Heart left ventricle (tissue), 13 donors: ENCODE data around the gene PLPPR3.

Experiments used
- CTCF ChIP-seq, 12 donors: fragments of 200-600 bp; sonication (generic) in 4 of 12; IDR thresholded peaks; one replicate each; pipeline versions ENCODE4 v1.5.0 to v1.8.0; 2018 to 2022; ENCODE audit warnings: antibody characterized with exemption in 12 of 12, mild to moderate bottlenecking in 5 of 12
- POLR2A ChIP-seq, 2 donors: fragments of 450-650 bp; IDR thresholded peaks; one replicate each; pipeline ENCODE4 v1.6.1; 2017; ENCODE audit warnings: antibody characterized with exemption in 2 of 2, mild to moderate bottlenecking in 2 of 2, moderate library complexity in 2 of 2
- donor health status: ischemic (EF 13 %, LVEDD 7.1; RV severe dilation, severe dysfunction).
- donor health status: DM: no; HTN: yes; CAD: no.
- donor health status: DM: no; HTN: no; CAD: no.
- donor health status: ischemic (EF 25% LVEDD 6.9; RV normal size, moderate dysfunction).
- donor health status: ischemic (EF 25% LVEDD 5.7; RV mildly dilated, moderate dysfunction).
- donor health status: ischemic (EF 35%, LVEDD 5.7; RV mildly dilated, moderate dysfunction).
- donor health status: nonischemic (EF 11% LVEDD 7.7; RV severe dilation, severe dysfunction).
- donor health status: DM: yes; HTN: yes; CAD: no.
- donor health status: PGD.
- donor health status: ischemic (EF 29% LVEDD 5.4; RV normal size, mild dysfunction).
- donor health status: nonischemic (EF 23%, LVEDD 6.1; RV moderate dilation, normal function).

DNA sequence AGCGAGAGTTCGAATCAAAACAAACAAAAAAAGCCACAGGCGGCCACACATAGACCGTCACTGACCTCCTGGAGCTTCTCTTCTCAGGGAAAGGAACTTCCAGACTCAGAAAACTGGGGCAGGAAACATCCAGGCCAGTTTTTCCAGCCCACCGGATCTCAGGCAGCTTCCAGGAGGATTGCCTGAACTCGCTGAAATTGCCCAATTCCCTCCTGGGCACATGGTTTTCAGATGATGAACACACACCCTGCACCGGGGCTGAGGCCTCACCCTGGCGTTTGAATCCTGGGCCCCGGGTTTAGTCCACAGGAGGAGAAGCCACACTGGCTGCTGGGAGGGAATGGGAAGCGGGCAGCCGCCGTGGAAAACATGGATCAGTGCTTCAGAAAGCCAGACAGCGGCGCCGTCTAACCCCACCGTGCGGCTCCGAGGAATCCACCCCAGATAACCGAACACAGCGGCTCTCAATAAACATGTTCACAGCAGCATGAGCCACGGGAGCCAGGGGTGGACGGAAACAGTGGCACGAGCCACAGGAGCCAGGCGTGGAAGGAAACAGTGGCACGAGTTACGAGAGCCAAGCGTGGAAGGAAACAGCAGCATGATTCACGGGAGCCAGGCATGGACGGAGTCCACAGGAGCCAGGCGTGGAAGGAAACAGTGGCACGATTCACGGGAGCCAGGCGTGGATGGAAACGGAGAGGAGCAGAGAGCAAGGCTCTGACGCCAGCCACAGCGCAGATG lies 42.7 kb downstream of the PLPPR3 start:
- TF ChIP-seq POLR2A (IDR thresholded peaks at IDR 0.05) (no peak), CTCF (IDR thresholded peaks at IDR 0.05) (peak in 1 of 12 donors; percentile 19)
